Spleen (tissue), 7 donors: Measurements from ENCODE around the gene AP1G1.

Source experiments
- CTCF ChIP-seq, 11 experiments: fragments of 200-600 bp in 7 of 11; fragments of 450-650 bp in 4 of 11; sonication (generic) in 4 of 11; IDR thresholded peaks in 8 of 11; conservative IDR thresholded peaks in 3 of 11; 1 replicate in 7 of 11; 2 replicates in 4 of 11; pipeline versions ENCODE4 v1.4.0 to v1.8.0; 2016 to 2021; ENCODE audit warnings: antibody characterized with exemption in 11 of 11, inconsistent platforms in 4 of 11, mild to moderate bottlenecking in 1 of 11
- POLR2AphosphoS5 ChIP-seq, 3 donors: sonication (generic); formaldehyde crosslinking; IDR thresholded peaks; one replicate each; pipeline ENCODE4 v1.5.1; 2017; ENCODE audit warnings: antibody characterized with exemption in 3 of 3
- donor health status: DM: no; HTN: no; CAD: no; lungs with moderate emphysema.
- donor health status: DM: no; HTN: no; CAD: no.
- donor health status: DM: no; HTN: no; CAD: no.

DNA sequence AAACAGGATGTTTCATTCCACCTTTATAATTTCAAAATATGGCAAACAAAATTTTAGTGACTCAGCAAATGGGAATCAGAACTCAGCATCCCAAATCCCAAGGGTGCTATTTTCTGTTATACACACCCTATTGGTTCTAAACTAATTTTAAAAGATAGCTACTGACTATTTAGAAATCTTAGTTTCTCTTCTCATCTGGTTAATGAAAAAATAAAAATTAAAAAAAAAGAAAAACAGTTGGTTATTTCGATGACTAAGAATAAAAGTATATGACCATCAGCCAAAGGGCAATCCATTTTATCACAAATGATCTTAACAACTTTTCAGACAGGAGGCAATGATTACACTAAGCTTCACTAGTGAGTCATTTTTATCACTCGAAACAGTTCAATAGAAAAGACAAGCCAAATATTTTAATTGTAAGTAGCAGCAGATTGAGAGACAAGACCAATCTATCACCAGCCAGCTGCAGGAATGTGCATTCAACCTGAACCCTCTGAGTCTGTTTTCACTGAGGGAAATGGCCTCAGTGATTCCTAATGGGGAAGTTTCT, 99.3 kb downstream of the AP1G1 start:
- TF ChIP-seq POLR2AphosphoS5 (IDR thresholded peaks at IDR 0.05) (no peak), CTCF (IDR thresholded peaks at IDR 0.05 in 8 of 11, conservative IDR thresholded peaks at IDR 0.05 in 3 of 11) (no peak)
